NCI-H146 (cell line): ENCODE data around the gene ELL3.
A peak's percentile ranks its signal among the peaks of the same experiment; 100 is the strongest.
"Not testable (repeated sequence)": the region's sequence is repeated elsewhere in the genome, so short reads cannot be mapped to it uniquely, and the experiment has no call there.

Experiments
- DNase-seq: peaks from one replicate; lab custom pipeline; 2025; lab: John Stamatoyannopoulos, UW

Gene ELL3

GRCh38 chr15:43791993-43792760 lies 15.4 kb upstream of the ELL3 start, which contains the start of gene SERF2:
Gene SERF2, plus strand, starts transcription at chr15:43792320. Its CDS starts 57 bp downstream, at chr15:43792377.
- DNase-seq: peak; percentile 98

- DNase-seq: no peak
These were observed 12.6 kb upstream of the ELL3 start for GRCh38 chr15:43789409-43789808.

DNA sequence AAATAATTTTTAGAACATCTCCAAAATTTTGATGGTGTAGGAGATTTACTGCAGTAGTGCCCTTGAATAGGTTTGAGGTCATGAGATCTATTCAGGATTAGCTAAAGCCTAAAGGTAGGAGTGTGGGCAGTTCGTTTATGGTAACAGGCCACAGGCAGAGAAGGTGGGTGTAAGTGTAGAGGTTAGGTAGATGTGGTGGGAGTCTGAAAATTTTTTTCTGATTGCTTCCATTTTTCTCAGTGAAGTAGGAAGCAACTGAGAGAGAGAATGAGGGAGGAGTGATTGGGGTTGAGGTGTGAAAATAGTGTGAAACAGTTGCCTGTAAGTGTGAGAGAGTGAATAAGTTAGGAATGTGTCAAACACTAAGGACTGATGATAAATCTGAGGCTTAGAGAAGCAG lies 2.2 kb upstream of the ELL3 start:
- no peak for DNase-seq

- DNase-seq: peak; percentile 75
These were observed 625 bp upstream of the ELL3 start for GRCh38 chr15:43777267-43777914.

DNA sequence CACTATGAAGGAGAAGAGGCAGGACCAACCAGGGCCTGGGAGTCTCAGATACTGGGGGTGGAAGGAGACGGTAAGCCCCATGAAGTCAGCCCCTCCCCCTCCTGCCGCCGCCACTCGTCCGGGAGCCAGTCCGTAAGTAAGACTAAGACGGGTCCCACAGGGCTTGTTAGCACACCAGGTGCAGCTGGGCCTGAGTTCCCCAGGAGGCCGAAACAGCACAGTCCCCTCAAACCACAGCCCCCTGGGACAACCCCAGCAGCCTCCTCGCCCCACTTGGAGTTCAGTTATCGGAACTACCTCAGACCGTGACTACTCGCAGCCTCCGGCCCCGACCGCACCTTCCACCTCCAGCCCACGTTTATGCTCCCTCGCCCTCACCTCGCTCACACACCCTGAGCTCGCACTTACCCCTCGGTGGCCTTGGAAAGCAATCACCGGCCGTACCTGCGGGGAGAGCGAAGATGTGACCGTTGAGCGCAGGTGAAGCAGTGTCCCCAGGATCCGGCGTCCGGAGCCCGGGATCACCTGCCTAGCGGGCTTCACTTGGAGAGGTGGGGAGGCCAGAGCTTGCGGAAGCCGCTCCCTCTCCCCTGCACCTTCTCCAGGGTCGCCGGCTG lies 557 bp downstream of the ELL3 start:
- DNase-seq: peak; percentile 72

GRCh38 chr15:43775411-43775965 lies 1.3 kb downstream of the ELL3 start:
- DNase-seq: peak; percentile 46

DNA sequence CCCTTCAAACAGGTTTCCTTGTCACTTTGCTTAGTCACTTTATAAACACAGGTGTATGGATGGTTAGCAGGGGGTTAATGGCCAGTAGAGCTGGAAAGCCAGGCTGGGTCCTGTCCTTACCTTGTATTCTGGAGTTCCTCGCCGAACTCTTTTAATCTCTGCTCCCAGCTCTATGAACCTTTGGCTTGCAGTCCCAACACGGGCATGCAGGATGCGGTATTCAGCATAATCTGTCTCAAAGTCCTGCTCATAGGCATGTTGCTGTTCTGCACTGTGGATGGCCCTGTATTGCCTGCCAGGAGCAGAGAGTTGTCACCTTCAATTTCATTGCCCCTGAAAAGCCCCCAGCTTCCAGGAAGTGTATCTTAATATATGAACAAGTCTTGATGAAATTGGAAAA lies 2.7 kb downstream of the ELL3 start:
- no peak for DNase-seq

DNA sequence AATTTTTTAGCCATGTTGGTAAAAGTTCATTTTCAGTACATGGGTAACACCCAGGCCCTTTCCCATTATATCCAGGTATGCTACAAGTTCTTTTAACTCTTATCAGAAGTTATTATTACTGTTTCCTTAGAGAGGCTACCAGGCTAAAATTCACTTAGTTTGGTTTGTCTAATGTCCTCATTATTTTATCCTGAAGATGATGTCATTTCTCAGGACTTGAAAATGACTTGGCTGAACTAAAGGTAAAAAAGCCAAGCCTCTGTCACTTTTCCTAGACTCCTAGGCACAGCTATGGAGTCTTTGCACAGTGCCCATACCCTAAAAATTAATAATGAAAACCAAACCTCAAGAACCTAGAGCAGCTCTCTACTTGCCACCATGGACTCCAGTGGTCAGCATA lies 4.1 kb downstream of the ELL3 start:
- DNase-seq: no peak

DNA sequence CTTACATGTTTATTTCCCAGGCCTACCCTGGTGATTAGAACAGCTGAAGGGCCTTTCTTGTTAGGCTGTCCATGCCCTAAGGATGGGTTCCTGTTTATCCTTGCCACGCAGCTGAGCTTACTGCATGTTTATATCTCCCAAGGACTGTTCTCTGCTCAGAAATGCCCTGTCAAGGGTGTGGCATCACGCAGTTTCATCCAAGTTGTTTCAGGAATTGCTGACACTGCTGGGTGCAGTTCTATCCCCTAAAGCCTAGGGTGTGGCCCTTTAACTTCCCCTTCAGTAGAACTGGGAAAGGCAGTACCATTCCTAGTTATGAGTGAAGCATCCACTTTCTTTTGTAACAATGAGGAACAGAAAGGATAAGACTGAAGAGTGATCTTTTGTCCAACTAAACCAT lies 5.0 kb downstream of the ELL3 start:
- no peak for DNase-seq

- DNase-seq: peak; percentile 33
These were observed 7.1 kb downstream of the ELL3 start for GRCh38 chr15:43769584-43770228.

DNA sequence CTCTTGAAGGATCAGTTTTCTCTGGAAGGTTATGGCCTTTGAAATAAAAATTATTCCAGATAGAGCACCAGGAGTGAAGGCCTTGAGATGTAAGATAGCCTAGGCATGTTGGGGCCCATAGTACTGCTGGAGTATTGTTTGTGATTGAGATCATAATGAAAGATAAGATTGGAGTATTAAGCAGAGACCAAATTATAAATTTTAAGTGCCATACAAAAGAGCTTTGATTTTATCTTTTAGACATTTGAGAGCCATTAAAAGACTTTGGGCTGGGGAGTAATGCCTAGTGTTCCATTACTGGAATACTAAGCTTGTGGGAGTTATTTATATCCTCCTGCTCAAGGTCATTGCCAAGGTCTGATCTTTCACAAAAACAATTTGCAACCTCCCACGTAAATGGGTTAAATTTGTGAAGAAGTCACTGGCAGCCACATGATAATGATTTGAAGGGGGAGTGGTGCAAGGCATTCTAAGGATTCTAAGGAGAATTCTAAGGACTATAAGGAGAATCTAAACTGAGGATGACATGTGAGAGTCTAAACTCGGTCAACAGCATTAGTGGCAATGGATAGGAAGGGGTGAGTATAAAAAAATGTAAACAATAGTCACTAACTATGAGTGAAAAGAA lies 12.8 kb downstream of the ELL3 start:
- DNase-seq: no peak

DNA sequence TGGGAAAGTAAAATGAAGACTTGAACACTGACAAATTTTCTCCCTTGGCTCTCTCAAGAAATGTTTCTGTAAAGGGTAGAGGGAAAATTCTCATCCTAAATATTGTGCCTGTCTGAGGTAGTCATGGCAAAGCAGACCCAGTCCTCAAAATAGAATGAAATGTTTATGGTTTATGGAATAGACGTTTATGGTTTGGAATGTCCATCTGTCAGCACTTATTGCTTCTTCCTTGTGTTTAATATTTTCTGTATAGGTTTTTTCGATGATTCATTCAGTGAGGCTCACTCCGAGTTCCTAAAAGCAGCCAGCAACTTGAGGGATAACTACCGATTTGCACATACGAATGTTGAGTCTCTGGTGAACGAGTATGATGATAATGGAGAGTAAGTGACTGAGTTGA lies 13.9 kb downstream of the ELL3 start:
- DNase-seq: no peak

- no peak for DNase-seq
These were observed 24.9 kb downstream of the ELL3 start for GRCh38 chr15:43751885-43752284.

DNA sequence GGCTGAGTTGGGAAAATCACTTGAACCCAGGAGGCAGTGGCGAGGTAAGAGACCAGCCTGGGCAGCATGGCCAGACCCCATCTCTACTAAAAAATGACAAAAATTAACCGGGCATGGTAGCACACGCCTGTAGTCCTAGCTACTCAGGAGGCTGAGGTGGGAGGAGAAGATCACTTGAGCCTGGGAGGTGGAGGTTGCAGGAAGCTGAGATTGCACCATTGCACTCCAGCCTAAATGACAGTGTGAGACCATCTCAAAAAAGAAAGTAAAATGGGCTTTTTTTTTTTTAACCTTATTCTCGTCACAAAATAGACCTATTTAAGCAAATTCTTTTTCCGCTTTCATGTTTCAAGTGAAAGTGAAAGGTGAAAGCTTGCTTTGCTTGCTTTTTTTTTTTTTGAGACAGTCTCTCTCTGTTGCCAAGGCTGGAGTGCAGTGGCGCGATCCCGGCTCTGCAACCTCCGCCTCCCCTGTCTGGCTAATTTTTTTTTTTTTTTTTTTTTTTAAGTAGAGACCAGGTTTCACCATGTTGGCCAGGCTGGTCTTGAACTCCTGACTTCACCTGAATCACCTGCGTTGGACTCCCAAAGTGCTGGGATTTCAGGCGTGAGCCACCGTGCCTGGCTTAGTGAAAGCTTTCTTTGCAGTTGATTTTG lies 26.9 kb downstream of the ELL3 start:
- DNase-seq: no peak

DNA sequence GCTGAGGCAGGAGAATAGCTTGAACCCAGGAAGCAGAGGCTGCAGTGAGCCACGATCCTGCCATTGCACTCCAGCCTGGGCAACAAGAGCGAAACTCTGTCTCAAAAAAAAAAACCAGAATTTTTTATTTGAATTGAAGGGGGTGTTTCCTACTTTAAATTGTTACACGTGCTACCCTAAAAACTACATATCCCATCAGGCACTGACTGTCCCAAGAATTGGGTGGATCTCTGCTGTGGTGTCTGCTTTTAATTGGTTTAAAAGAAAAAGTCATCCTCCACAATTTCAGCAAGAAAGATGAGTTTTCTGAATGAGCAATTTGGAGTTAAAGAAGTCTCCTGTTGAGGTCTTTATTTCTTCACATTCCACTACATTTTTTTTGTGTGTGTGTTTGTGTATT lies 28.4 kb downstream of the ELL3 start:
- DNase-seq: no peak

GRCh38 chr15:43746903-43747309 lies 29.9 kb downstream of the ELL3 start:
- peak; percentile 28 for DNase-seq

DNA sequence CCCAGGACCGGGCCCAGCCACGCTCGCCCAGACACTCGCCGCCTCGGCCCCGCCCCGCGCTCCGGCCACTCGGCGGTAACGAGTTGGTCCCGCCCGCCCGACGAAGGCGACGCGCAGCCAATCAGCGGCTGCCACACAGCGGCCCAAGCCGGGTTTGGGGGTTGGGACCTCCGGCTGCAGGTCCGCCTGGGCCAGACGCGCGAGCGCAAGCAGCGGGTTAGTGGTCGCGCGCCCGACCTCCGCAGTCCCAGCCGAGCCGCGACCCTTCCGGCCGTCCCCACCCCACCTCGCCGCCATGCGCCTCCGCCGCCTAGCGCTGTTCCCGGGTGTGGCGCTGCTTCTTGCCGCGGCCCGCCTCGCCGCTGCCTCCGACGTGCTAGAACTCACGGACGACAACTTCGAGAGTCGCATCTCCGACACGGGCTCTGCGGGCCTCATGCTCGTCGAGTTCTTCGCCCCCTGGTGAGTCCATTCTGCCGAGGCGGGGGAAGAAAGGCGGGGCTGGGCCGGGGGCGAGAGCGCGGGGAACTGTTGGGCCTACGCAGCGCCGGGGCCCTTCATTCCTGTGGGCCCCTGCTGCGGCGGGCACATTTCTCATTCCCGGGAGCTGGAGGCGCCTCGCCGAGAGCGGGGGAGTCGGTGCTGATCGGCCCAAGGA lies 30.4 kb downstream of the ELL3 start, which contains the start of gene PDIA3:
Gene PDIA3 (plus strand): TSS at position 194 of the 658 bp plus-strand sequence. CDS start 102 bp downstream, at position 296.
- peak; percentile 84 for DNase-seq

DNA sequence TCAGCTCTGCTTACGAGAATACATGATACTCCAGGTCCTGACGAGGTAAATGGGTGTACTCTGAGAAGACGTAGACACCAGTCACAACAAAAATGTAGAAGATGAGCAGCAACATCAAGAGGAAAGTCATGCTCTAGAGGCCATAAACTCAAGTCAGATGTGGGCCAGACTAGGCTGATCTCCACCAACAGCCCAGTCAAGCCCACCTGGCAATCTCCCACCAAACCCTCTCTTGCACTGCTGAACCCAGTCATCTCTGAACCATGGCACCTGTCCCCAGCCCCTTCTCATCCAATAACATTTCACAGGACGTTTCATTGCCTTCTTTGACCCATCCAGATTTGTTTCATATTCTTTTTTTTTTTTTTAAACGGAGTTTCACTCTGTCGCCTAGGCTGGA lies 41.4 kb downstream of the ELL3 start:
- no peak for DNase-seq

DNA sequence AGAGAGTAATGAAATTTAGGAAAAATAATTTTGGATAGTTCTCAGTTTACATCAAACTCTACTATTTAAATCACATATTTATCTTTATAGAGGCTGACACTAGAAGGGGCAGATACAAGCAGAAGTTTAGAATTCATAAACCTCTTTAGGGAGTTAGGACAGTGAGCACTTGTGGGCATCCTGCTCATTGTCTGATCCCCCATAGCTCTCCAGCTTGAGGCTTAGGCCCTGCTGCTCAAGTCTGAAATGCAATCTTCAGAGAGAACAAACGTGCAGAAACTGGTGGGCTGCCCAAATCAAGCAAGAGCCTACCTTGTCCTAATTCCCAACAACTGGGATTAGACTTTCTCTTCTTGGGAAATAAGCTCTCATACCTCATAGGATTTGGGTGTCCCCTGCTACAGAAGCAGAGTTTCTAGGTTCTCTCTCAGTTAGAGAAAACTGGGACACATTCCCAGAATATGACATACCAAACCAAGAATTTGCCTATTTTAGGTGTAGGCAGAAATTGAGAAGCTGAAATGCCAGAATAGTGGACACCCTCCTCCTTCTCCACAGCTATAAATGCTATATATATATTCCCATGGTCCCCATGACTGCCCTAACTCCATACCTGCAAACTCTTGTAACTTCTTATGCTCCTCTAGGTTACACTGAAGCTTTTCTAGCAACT lies 48.6 kb downstream of the ELL3 start:
- DNase-seq: not testable (repeated sequence)

- not testable (repeated sequence) for DNase-seq
These were observed 50.5 kb downstream of the ELL3 start for GRCh38 chr15:43726306-43726705.
